Activated CD4-positive, alpha-beta T cell treated with anti-CD3 and anti-CD28 coated beads, Interleukin-2, amount 50 U/mL, for 16 hours (primary cell): ENCODE measurements around the gene RSRC1.

Experiments used
- DNase-seq: peaks from one replicate; pipeline ENCODE4 v3.0.0-alpha.2; 2020

Gene RSRC1

DNA sequence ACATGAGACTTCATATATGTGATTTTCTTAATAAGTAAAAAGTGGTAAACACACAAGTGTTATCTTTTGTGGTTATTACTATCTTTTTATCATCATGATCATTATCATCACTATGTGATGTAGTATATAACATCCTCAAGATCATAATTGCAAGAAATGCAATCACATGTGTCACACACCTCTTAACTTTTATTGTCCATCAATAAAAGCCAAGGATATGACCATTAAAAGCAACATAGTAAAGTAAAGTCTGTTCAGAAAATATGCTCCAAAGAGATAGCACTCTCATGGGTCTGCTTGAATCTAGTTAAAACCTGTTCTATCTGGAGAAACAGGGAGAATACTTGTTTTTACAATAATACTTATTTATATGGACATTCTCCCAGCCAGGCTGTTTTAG, 308.1 kb downstream of the RSRC1 start:
- no peak for DNase-seq

GRCh38 chr3:158419820-158420653, 310.1 kb downstream of the RSRC1 start:
- DNase-seq: no peak

DNA sequence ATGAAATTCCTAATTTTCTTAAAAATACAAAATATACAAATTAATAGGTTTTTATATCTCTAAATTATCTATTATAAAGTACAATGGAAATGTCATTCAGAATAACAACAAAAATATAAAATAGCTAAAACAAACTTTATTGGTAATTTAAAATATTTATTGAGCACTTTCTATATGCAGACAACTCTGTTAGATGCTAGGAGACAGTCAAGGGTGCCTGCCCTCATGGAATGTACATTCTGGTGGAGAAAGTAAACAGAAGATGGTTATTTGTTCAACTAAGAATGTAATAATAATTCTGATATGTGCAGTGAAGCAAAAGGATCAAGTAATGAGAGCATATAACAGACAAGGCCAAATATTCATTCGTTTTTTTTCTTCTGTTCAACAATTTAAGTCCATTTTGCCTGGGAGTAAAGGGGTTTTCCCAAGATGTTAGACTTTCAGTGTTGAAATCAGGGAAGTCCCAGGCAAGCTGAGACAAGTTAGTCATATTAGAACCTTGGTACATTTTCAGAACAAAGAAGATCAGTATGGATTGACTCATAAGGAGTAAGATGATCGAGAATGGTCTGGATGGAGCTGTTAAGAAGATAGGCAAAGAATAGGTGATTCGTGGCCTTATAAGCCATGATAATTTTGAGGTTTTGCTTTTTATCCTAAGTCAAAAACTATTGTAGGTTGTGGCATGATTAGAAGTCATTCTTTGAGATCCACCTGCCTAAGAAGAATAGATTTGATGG, 310.9 kb downstream of the RSRC1 start:
- peak; percentile 45 for DNase-seq

GRCh38 chr3:158430448-158430847, 320.6 kb downstream of the RSRC1 start:
- DNase-seq: no peak

DNA sequence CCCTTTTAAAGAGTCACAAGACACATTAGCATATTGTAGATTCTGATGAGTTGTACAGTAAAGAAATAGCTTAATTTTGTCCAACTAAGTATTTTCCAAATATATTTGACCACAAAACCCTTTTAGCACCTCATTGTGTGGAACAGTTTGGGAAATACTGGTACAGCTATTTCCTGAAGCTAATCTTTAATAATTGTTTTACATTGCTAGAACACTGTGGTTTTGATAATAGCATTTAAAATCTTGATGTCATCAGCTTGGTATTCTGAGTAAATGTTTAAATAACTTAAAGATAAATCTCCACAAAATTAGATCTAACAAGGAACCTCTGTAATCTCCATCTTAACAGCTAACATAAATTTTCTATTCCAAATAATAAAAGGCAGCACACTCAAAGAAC, 321.1 kb downstream of the RSRC1 start:
- DNase-seq: no peak

DNA sequence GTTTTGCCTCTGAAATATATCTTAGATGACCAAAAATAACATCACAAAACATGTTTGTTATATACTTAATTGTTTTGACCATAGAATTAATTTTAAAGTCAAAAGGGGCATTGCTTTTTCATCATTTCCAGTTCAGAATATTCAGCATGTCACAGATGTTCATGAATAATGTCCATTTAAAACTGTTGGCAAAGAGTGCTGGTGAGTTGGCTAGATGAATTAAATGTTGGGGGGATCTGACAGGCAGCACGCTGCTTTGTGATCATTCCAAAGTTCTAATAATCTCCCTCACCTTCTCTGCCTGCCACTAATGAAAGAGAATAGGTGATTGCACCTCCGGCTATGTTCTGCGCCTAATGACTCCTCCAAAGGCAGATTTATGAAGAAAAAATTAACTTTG, 321.9 kb downstream of the RSRC1 start:
- DNase-seq: no peak

DNA sequence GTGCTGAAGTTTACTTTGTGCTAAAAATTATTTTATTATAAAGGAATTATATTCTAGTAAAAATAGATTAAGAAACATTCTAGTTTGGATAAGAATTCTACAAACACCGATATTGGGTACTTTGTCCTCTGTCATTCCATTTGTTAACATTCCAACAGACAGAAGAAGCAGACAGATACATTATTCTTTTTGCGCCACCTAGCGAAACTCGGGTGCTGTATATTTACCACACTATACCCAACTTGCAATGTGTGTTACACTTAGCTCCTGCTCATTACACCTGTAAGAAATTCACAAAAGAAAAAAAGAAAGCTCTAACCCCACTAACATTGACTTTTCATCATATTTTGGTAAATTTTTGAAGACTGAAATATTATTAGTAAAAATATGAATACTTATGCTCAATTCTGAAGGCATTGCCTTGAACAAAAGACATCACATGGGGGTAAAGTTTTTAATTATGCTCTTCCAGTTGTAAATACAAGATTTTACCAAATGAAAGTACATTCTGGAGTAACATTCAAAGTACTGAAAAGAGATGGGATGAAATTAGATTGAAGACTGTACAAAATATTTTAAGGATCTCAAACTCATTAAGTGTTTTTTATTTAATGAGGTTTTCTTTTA, 324.6 kb downstream of the RSRC1 start:
- peak; percentile 36 for DNase-seq

DNA sequence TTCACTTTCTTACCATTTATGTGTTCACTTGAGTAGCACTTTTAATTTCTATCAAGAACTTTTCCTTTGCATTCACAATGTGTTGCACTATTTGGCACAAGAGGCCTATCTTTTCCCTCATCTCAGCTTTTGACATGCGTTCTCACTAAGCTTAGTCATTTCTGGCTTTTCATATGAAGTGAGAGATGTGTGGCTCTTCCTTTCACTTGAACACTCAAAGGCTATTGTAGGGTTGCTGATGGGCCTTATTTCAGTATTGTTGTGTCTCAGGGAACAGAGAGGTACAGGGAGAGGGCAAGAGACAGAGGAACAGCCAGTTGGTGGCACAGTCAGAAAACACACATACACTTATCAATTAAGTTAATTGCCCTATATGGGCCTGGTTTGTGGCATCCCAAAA, 333.7 kb downstream of the RSRC1 start:
- DNase-seq: peak; percentile 81

GRCh38 chr3:158447408-158447807, 337.5 kb downstream of the RSRC1 start:
- no peak for DNase-seq

- no peak for DNase-seq
Observed at GRCh38 chr3:158451405-158452055, 341.6 kb downstream of the RSRC1 start.

DNA sequence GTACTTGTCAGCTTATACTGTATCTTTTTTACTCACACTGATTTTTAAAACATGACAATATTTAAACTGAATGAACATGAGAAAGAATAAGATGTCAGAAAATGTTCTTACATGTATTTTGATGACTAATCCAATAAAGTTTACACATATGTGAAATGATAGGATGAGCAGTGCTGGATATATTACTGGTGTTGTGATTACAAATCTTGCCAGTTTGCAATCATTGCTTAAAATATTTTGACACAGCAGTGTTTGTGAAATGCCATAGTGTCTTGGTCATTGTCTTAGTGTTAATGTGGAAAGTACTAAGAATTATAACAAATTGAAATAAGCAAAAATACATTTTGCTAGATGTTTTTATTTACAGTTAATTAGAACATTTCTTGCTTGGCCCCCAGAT, 342.4 kb downstream of the RSRC1 start:
- no peak for DNase-seq

DNA sequence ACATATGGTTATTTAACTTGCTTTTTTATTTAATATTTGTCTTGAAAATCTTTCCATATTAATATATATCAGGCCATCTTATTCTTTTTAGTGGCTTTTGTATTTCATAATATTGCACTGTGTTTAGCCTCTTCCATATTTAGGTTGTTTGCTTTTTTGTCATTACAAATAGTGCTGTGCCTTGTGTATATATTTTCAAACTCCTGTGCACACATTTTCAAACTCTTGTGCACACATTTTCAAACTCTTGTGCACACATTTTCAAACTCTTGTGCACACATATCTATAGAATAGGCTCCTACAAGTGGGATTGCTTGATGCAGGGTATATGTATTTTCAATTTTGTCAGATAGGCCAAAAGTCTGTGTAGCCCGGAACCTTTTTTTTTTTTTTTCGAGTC, 343.1 kb downstream of the RSRC1 start:
- no peak for DNase-seq

DNA sequence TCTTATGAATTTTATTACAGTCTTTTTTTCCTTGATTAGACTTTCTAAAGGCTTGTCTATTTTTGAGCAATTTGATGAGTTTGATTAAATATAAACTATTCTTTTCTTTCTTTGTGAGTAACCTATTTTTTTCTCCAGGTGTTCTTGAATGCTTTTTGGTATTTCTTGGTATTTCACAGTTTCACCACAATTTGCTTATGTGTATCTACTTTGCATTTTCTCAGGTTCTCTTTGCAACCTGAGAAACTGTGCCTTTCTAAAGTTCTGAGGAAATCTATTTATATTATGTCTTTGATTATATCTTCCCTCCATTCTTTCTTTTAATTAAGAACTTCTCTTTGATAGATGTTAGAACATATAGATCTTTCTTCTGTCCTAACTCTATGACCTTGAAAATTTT, 344.0 kb downstream of the RSRC1 start:
- no peak for DNase-seq

- no peak for DNase-seq
Observed at GRCh38 chr3:158455406-158455805, 345.5 kb downstream of the RSRC1 start.

- DNase-seq: no peak
Observed at GRCh38 chr3:158456114-158456513, 346.2 kb downstream of the RSRC1 start.

DNA sequence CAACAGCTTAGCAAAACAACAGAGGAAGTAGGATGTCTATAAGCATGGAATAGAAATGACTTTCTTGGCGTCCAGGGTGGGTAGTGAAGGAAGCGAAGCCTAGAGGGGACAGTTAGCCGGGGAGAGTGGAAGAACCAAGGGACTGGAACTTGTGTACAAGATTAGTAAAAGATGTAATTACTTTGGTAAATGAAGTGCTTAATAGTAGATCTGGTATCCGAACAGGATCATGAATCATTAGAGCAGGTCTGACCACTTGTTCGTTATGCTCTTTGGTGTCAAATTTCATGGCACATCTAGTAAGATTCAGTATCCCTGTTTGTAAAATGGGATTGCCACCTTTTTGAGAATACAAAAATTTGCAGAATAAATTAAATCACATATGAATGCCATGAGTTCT, 348.6 kb downstream of the RSRC1 start:
- DNase-seq: no peak

- no peak for DNase-seq
Observed at GRCh38 chr3:158460926-158461325, 351.0 kb downstream of the RSRC1 start.

DNA sequence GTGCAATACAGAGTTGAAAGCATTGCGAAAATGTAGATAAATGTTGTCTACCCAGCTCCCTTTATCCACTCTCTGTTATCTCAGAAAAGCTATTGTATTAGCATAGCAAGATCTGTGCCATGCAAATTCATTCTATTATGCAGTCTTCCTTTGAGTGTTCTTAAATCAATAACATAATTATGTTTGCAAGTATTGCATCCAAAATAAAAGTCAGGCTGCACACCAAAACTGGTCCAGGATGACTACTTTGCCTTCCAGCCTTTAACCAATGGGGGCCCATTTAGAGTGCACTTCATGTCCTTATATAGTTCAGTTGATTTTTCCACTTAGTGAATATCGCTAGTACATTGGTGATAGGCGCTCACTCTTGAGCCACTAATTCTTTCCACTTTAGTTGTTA, 353.7 kb downstream of the RSRC1 start:
- DNase-seq: no peak

GRCh38 chr3:158465074-158465473, 355.2 kb downstream of the RSRC1 start:
- DNase-seq: no peak

GRCh38 chr3:158470944-158471638, 361.2 kb downstream of the RSRC1 start:
- no peak for DNase-seq

DNA sequence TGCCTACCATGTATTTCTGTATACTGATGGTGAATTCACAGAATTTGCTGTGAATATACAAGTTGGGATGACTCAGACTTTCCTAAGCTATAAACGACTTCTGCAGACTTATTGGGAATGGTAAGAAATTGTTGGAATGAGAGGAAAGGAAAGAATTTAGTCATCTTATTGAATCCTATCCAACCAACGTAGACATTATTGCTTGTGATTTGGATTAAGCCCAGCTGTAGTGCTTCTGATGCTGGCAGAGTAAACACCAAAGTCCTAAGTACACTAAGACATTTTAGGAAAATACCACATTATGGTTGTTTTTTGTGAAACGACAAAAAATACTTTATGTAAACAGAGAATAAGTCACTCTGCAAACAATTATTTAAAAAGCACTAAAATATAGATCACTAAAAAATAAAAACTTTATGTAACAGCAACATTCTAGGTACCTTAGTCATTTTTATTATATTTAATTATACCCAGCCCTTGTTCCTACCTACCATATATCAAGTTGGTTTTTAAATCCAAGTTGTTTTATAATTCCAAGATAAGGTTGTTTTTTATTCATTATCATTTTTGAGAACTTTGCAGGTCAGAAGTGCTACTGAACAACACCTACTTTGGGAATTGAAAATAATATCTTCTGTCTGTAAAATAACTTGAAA, 361.9 kb downstream of the RSRC1 start:
- DNase-seq: no peak

- DNase-seq: no peak
Observed at GRCh38 chr3:158479051-158479450, 369.2 kb downstream of the RSRC1 start.
